HG02852 (cell line): ENCODE measurements around the gene SNX25.
A peak's percentile ranks its signal among the peaks of the same experiment; 100 is the strongest.

Experiments
- ATAC-seq: cut with Tn5 transposase; IDR thresholded peaks from one replicate; pipeline ENCODE4 v1.9.1; 2021; ENCODE audit warnings: mild to moderate bottlenecking, moderate library complexity; ENCODE audit not compliant: unreplicated experiment

Gene SNX25

DNA sequence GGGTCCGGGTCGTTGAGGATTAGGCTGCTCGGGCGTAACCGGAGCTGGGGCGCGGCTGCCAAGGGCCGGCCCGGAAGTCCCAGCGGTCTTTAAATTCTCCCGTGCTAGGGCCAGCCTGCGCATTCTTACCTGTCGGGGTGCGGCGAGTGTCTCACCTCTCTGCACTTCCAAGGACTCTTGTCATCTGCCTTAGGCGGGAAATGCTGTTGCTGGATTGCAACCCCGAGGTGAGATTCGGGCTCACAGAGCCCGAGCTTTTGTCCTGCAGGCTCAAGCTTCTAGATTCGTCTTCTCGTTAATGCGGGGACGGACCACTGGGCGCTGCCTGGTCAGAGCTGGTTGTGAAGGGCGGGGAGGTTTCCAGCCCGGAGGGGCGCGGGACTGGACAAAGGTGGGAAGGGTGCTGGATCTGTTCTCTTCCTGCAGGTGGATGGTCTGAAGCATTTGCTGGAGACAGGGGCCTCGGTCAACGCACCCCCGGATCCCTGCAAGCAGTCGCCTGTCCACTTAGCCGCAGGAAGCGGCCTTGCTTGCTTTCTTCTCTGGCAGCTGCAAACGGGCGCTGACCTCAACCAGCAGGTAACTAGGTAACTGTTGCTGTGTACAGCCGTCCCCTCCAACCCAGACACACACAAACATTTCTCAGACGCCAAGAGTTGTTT, 187.5 kb downstream of the SNX25 start, which contains the start of gene ANKRD37:
TSS of gene ANKRD37 (plus strand) at position 118 of the 662 bp plus-strand sequence. CDS start at position 201, 83 bp downstream.
- ATAC-seq = no peak

DNA sequence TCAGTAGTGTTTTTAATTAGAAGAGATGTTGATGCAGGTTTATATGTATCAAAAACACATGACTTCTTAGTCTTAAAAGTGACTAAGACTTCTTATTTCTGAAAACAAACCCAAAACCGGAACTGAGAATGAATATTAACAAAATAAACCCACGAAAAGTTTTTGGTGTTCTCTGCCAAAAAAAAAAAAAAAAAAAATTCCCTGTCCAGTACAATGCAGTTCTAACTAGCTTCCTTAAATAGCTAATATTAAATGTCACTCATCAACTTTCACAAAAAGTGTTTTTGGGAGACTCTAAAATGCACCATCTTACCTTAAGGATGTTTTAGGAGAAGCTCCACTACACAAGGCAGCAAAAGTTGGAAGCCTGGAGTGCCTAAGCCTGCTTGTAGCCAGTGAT, 189.2 kb downstream of the SNX25 start:
- ATAC-seq = no peak

DNA sequence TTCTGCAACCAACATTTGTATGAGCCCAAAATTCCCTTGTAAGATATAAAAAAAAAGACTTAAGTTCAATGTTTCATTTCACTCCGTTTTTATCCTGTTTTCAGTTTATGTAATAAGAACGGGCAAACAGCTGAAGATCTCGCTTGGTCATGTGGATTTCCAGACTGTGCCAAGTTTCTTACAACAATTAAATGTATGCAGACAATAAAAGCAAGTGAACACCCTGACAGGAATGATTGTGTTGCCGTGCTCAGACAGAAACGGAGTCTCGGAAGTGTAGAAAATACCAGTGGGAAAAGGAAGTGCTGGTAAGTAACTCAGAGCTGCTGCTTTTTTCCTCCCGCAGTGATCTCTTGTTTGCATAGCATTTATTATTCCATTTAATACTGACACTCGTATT, 190.1 kb downstream of the SNX25 start:
- no peak for ATAC-seq

DNA sequence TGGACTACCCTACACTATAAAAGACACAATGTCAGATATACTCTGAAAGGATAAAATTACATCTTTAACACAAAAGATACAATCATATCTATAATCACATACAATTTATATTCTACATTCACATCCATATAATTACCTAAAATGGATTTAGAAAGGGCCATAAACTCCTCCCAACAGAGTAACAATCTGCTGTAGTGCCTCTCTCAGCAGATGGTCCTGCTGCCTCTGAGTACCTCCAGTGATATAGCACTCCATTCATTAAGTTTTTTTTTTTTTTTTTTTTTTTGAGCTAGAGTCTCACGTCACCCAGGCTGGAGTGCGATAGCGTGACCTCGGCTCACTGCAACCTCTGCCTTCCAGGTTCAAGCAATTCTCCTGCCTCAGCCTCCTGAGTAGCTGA, 194.6 kb downstream of the SNX25 start:
- ATAC-seq = no peak

DNA sequence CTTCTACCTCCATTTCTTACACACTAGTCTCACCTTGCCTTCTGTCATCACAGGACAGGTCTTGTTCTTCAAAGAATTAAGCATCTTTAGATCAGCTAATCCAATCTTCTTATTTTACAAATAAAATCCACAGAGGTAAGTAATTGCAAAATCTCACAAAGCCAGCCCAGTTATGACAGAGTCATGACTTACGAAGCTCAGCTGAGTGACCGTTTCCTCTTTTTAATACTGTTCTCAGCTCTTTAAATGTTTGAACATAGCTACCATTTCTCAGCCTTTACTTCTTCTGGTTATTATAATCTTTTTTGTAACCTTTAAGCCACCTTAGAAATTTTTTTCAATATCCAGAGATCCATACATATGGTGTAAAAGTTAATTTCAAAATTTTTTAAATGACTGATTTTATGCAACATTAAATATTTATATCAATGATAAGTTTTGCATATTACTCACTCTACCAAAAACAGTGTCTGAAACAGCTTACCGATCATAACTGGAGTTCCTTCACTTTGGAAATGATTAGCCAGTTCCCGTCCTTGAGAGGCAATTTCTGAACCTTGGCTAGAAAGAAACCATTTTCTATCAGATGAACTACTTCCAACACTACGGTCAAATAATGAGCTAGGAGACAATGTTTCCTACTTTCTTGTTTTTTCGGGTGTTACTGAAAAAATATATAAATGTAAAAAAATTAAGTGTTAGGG, 196.1 kb downstream of the SNX25 start:
- peak; percentile 65 for ATAC-seq

DNA sequence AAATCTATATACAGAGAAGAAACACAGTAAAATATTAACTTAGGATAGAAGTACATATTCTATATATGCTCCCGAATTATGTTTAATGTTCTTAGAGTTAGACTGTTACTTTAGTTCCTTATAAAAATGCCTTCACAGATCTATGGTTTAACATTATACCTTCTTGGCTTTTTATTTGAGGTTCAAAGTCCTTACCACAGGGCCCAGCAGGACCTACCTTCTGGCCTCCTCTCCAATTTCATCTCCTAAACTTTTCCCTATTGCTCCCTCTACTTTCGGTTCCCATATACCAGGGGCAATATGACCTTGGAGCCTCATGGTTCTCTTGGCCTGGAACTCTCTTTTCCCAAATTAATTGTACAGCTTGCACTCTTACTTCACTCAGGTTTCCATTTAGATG, 199.0 kb downstream of the SNX25 start:
- ATAC-seq = no peak

DNA sequence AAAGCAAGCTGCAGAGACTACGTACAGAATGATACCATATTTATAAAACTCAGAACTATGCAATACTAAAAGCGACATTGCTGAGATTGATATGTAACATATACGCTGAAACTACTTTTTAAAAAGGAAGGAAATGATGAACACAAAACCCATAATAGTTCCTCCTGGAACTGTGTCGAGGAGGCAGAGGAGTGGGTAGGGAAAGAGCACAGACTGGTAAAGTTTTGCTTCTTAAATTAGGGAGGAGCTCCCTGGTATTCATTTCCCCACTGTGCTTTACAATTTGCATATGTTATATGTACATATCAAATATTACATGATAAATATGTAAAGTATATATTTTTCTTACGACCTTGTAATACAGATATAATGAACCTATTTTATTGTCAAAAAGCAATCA, 202.5 kb downstream of the SNX25 start:
- no peak for ATAC-seq

DNA sequence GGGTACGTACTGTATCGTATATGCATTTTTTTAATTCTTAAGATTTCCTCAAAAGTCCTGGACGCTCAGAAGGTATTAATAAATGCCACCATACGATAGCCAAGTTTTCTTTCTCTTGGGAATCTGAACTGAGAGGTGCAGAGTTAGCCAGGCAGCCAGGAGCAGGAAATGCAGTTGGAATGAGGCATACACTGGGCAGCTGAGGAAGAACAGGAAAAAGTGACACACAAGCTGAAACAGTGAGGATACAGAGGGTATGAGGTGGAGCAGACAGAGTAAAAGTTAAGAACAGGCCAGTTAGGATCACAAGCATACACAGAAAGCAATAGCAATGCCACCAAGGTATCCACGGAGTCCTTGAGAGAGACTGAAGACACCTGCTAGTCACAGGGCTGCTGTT, 203.0 kb downstream of the SNX25 start:
- no peak for ATAC-seq
